GM12878 (cell line): ENCODE measurements around the gene SV2B. TPM values are rescaled to one million over a fixed set of nuclear protein-coding genes. Genes with fewer than 3 reads are reported as not detected.

ENCODE experiments used
- ATAC-seq: fragments of 200-7000 bp; cut with Tn5 transposase; 3 replicates; pipeline ENCODE4 v1.9.1; 2020; ENCODE audit warnings: mild to moderate bottlenecking, moderate library complexity
- BruUV-seq: library from RNA; stranded (reverse); fragments of 400-500 nt; replicated peaks from 2 replicates; lab custom pipeline; 2021; lab: Mats Ljungman, UMichigan
- CTCF ChIA-PET: fragments of 300-600 bp; sonication (Branson Sonifier 250); formaldehyde crosslinking; extraction: SDS; loops from one replicate; lab custom pipeline; 2021; ENCODE audit warnings: inconsistent platforms; lab: Yijun Ruan, JAX
- POLR2A ChIA-PET: fragments of 350-600 bp; formaldehyde crosslinking; extraction: SDS; loops from one replicate; lab custom pipeline; 2021; ENCODE audit warnings: inconsistent platforms; lab: Charles Lee
- RAD21 ChIA-PET: fragments of 300-600 bp; sonication (Branson Sonifier 250); formaldehyde crosslinking; loops from one replicate; lab custom pipeline; 2023; ENCODE audit warnings: antibody characterized with exemption; ENCODE audit not compliant: unreplicated experiment; lab: Charles Lee
- SMC1A ChIA-PET: fragments of 300-600 bp; sonication (Branson Sonifier 250); formaldehyde crosslinking; loops from one replicate; lab custom pipeline; 2023; ENCODE audit not compliant: unreplicated experiment, uncharacterized antibody; lab: Charles Lee
- DNase-seq: peaks from one replicate; pipeline ENCODE4 v3.0.0-alpha.2; 2011; ENCODE audit warnings: low read depth, low spot score
- FAIRE-seq: peaks from 3 replicates; lab custom pipeline; 2011; peaks lifted over from hg19 to GRCh38; lab: Jason Lieb, UNC
- H2AFZ ChIP-seq: 2 replicates; pipeline ENCODE4 v1.6.0; 2011; ENCODE audit warnings: low read depth, low read length, control low read depth; ENCODE audit not compliant: control insufficient read depth
- H3K27ac ChIP-seq: 2 replicates; pipeline ENCODE4 v1.5.1; 2011; ENCODE audit warnings: control low read depth; ENCODE audit not compliant: control insufficient read depth, insufficient read depth
- H3K27me3 ChIP-seq, 2 experiments: replicated peaks in 1 of 2; 2 replicates each; pipeline versions ENCODE4 v1.6.0 to v1.6.1; 2011; ENCODE audit warnings: low read length in 1 of 2; ENCODE audit not compliant: control insufficient read depth in 2 of 2, insufficient read depth in 2 of 2
- H3K36me3 ChIP-seq, 2 experiments: 2 replicates each; pipeline ENCODE4 v1.5.1; 2011; ENCODE audit warnings: low read length in 1 of 2; ENCODE audit not compliant: control insufficient read depth in 2 of 2, insufficient read depth in 2 of 2
- H3K4me1 ChIP-seq: 2 replicates; pipeline ENCODE4 v1.6.1; 2011; ENCODE audit warnings: mild to moderate bottlenecking, low read length, moderate library complexity, mixed read lengths; ENCODE audit not compliant: control insufficient read depth, insufficient read depth
- H3K4me2 ChIP-seq: 2 replicates; pipeline ENCODE4 v1.6.0; 2011; ENCODE audit warnings: control low read depth; ENCODE audit not compliant: control insufficient read depth, insufficient read depth
- H3K4me3 ChIP-seq: fragments of 200-600 bp; sonication (generic); 2 replicates; pipeline ENCODE4 v1.5.1; 2016
- H3K79me2 ChIP-seq: 2 replicates; pipeline ENCODE4 v1.6.0; 2011; ENCODE audit warnings: low read length; ENCODE audit not compliant: control insufficient read depth, insufficient read depth
- H3K9ac ChIP-seq: 2 replicates; pipeline ENCODE4 v1.8.0; 2011; ENCODE audit warnings: low read length, control low read depth, mixed read lengths; ENCODE audit not compliant: control insufficient read depth, insufficient read depth
- H3K9me3 ChIP-seq: replicated peaks from 3 replicates; pipeline ENCODE4 v1.5.1; 2011; ENCODE audit warnings: mild to moderate bottlenecking, low read length; ENCODE audit not compliant: control insufficient read depth, insufficient read depth
- H4K20me1 ChIP-seq: 2 replicates; pipeline ENCODE4 v1.6.0; 2011; ENCODE audit not compliant: control insufficient read depth, insufficient read depth
- BACH1 ChIP-seq: fragments of 450-650 bp; IDR thresholded peaks from 2 replicates; pipeline ENCODE4 v1.6.1; 2017; ENCODE audit warnings: mild to moderate bottlenecking, borderline replicate concordance
- CEBPZ ChIP-seq: fragments of 150-350 bp; IDR thresholded peaks from 2 replicates; pipeline ENCODE4 v1.6.1; 2016; ENCODE audit warnings: low read depth, low read length
- CHD1 ChIP-seq: IDR thresholded peaks from 2 replicates; pipeline ENCODE4 v1.6.1; 2012; ENCODE audit warnings: low read depth, low read length, improper control_type of control experiment
- CREB1 ChIP-seq: IDR thresholded peaks from 2 replicates; pipeline ENCODE4 v1.6.1; 2012; ENCODE audit warnings: low read depth, mild to moderate bottlenecking, inconsistent platforms
- E4F1 ChIP-seq: fragments of 450-650 bp; IDR thresholded peaks from 2 replicates; pipeline ENCODE4 v1.6.1; 2018; ENCODE audit warnings: borderline replicate concordance, mild to moderate bottlenecking; ENCODE audit not compliant: partially characterized antibody
- EP300 ChIP-seq, 2 experiments: fragments of 150-350 bp in 1 of 2; IDR thresholded peaks; 2 replicates each; pipeline ENCODE4 v1.6.1; 2011 to 2012; ENCODE audit warnings: low read depth in 2 of 2, low read length in 2 of 2, borderline replicate concordance in 1 of 2, improper control_type of control experiment in 1 of 2, inconsistent platforms in 1 of 2; ENCODE audit not compliant: control insufficient read depth in 1 of 2
- KLF5 ChIP-seq: fragments of 450-650 bp; IDR thresholded peaks from 2 replicates; pipeline ENCODE4 v1.6.1; 2014; ENCODE audit warnings: mild to moderate bottlenecking; ENCODE audit not compliant: partially characterized antibody
- SIX5 ChIP-seq: IDR thresholded peaks from 2 replicates; pipeline ENCODE4 v1.6.1; 2011; ENCODE audit warnings: mild to moderate bottlenecking, low read depth, low read length, moderate library complexity; ENCODE audit not compliant: severe bottlenecking
- SRF ChIP-seq, 2 experiments: IDR thresholded peaks; 2 replicates each; pipeline ENCODE4 v1.6.1; 2011; ENCODE audit warnings: low read depth in 2 of 2, low read length in 2 of 2, mild to moderate bottlenecking in 1 of 2, moderate library complexity in 1 of 2
- TCF12 ChIP-seq: IDR thresholded peaks from 2 replicates; pipeline ENCODE4 v1.6.1; 2011; ENCODE audit warnings: low read depth, mild to moderate bottlenecking, low read length
- ZNF622 ChIP-seq: fragments of 450-650 bp; IDR thresholded peaks from 2 replicates; pipeline ENCODE4 v1.6.1; 2017; ENCODE audit warnings: mild to moderate bottlenecking, inconsistent platforms
- WGBS: methylation state at CpG from one replicate; pipeline ENCODE4 v1.1.6; 2016; ENCODE audit warnings: low lambda C conversion rate; ENCODE audit not compliant: insufficient replicate concordance, insufficient coverage; ENCODE audit errors: missing lambda C conversion rate; 5-methylcytosine and 5-hydroxymethylcytosine counted together
- in situ Hi-C: fragments of 300-500 bp; cut with MboI; formaldehyde crosslinking; loops from 9 replicates; pipeline ENCODE4 v1.14.3; 2018; ENCODE audit warnings: mixed read lengths
- intact Hi-C: fragments of 100-400 bp; cut with micrococcal nuclease; formaldehyde crosslinking; loops from one replicate; pipeline ENCODE4 v1.14.2; 2022; ENCODE audit not compliant: unreplicated experiment
- polyA plus RNA-seq, 11 experiments: library from polyadenylated mRNA; depleted of rRNA in 4 of 11; unstranded in 6 of 11; stranded (reverse) in 5 of 11; fragments of >200 nt; fragmentation: Nextera tagmentation in 4 of 11; fragmentation: Illumina TruSeq in 1 of 11; extraction: Ambion mirVana in 4 of 11; extraction: Trizol in 1 of 11; gene quantifications; 1 replicate in 1 of 11; 2 replicates in 10 of 11; pipeline versions ENCODE4 v1.2.1 to v1.2.3, GENCODE V29; 2011 to 2016; ENCODE audit warnings: inconsistent platforms in 2 of 11, missing spikeins in 2 of 11, low read depth in 1 of 11
- total RNA-seq, 4 experiments: library from RNA; depleted of rRNA in 3 of 4; stranded (reverse); fragments of >200 nt in 3 of 4; fragmentation: Illumina TruSeq in 1 of 4; extraction: Trizol in 1 of 4; gene quantifications; 2 replicates each; pipeline versions ENCODE4 v1.2.1 to v1.2.3, GENCODE V29; 2013 to 2021

Gene SV2B
- total and polyA plus RNA-seq, 10 of the 15 experiments (the other 5 are each of a cell fraction or from before 2014, with no cell fraction given): 0.03 to 1.7 (median 1.3) TPM

DNA sequence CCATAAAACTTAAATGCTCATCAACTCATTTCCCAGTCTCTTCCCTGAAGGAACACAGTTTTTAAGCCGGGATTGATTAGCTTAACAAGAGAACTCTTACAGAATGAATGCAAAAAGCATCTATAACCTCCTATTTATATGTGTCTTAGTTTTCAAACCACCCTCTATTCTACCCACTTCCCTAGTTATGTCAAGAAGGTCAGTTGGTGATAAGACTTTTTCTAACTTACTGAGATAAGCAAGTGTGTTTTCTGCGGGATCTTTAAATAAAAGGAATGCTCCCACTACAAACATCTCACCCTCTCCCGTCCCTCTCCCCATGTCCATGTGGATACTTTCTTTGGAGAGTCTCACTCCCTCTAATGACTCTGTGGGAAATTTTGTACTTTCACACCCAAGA is 218.5 kb downstream of the SV2B start (continued):
- TF ChIP-seq CEBPZ (no peak), CHD1 (no peak), CREB1 (no peak), TCF12 (no peak), KLF5 (no peak)

- BruUV-seq: no TSS peak
- Histone ChIP-seq H3K27ac (no peak overlapping the region), H3K9me3 (no peaks in the 10 kb centered on the region), H3K4me2 (no peak overlapping the region), H4K20me1 (no peaks in the 10 kb centered on the region), H3K9ac (no peak overlapping the region), H3K4me1 (no peaks in the 10 kb centered on the region), H3K4me3 (no peak overlapping the region), H3K36me3 (no peaks in the 10 kb centered on the region), H2AFZ (no peak overlapping the region), H3K79me2 (no peaks in the 10 kb centered on the region), H3K27me3 (no peaks in the 10 kb centered on the region)
- in situ Hi-C loops (no loop called here), intact Hi-C loops (no loop called here)
- ChIA-PET SMC1A (no interaction called here), RAD21 (no interaction called here), POLR2A (no interaction called here), CTCF (interaction anchor here (1.5 to 1.6 kb wide), 2 partner anchors 20 to 387 kb away, joined by 4 read pairs; no protein-coding TSS in a partner anchor)
- DNase-seq: no peak
- TF ChIP-seq E4F1 (no peak), SRF (IDR thresholded peaks at IDR 0.05; ENCODE audit: low read depth in 2 of 2, low read length in 2 of 2) (no peak), BACH1 (no peak), SIX5 (no peak), EP300 (IDR thresholded peaks at IDR 0.05; ENCODE audit: borderline replicate concordance in 1 of 2, control insufficient read depth in 1 of 2, low read depth in 2 of 2, low read length in 2 of 2) (no peak), ZNF622 (no peak)
- 28% methylated on average over 3 of the region's 3 CpGs for WGBS
- ATAC-seq: no peak
- no peak for FAIRE-seq
These were observed 218.9 kb downstream of the SV2B start for GRCh38 chr15:91318931-91319330.
